Progenitor cell of endocrine pancreas (in vitro differentiated cells): Measurements from ENCODE around the gene ROR1. TPM values are rescaled to one million over a fixed set of nuclear protein-coding genes. Genes with fewer than 3 reads are reported as not detected.

Experiments
- DNase-seq: peaks from one replicate; pipeline ENCODE4 v3.0.0; 2021; ENCODE audit warnings: low spot score; ENCODE audit not compliant: unreplicated experiment
- H3K27ac Mint-ChIP-seq: 2 replicates; pipeline ENCODE4 v1.8.0; 2021; ENCODE audit warnings: mild to moderate bottlenecking, moderate library complexity, mixed read lengths
- H3K27me3 Mint-ChIP-seq: 2 replicates; pipeline ENCODE4 v1.8.0; 2021; ENCODE audit warnings: mixed read lengths
- H3K36me3 Mint-ChIP-seq: 2 replicates; pipeline ENCODE4 v1.8.0; 2022; ENCODE audit warnings: mixed read lengths; ENCODE audit not compliant: insufficient read depth
- H3K4me1 Mint-ChIP-seq: 2 replicates; pipeline ENCODE4 v1.8.0; 2021; ENCODE audit warnings: low read depth, mixed read lengths
- H3K4me3 Mint-ChIP-seq: 2 replicates; pipeline ENCODE4 v1.8.0; 2021; ENCODE audit warnings: low read depth, mild to moderate bottlenecking, moderate library complexity, mixed read lengths
- H3K9me3 Mint-ChIP-seq: 2 replicates; pipeline ENCODE4 v1.8.0; 2021; ENCODE audit warnings: low read depth, mixed read lengths
- CTCF ChIP-seq: fragments of 200-600 bp; sonication (generic); IDR thresholded peaks from one replicate; pipeline ENCODE4 v1.5.0; 2021; ENCODE audit warnings: antibody characterized with exemption, mild to moderate bottlenecking; ENCODE audit not compliant: unreplicated experiment
- total RNA-seq: library from RNA; stranded (reverse); gene quantifications from 2 replicates; pipeline ENCODE4 v1.2.1, GENCODE V29; 2021

ROR1 gene
- total RNA-seq, 1 donor from 2014 or later = 63.8 TPM

GRCh38 chr1:63773496-63773814 lies 362 bp upstream of the ROR1 start:
- no peaks in the 10 kb centered on the region for H3K9me3 Mint-ChIP-seq
- no peak for DNase-seq
- H3K4me1 Mint-ChIP-seq = peaks cover 59% of the 10 kb centered on the region
- TF ChIP-seq CTCF = no peak
- H3K4me3 Mint-ChIP-seq = peak overlapping the region; percentile 87
- no peaks in the 10 kb centered on the region for H3K27me3 Mint-ChIP-seq
- peak overlapping the region; percentile 88 for H3K27ac Mint-ChIP-seq
- H3K36me3 Mint-ChIP-seq = no peaks in the 10 kb centered on the region

GRCh38 chr1:63774617-63775417 lies 1.0 kb downstream of the ROR1 start:
- H3K27me3 Mint-ChIP-seq = no peaks in the 10 kb centered on the region
- no peak for TF ChIP-seq CTCF
- H3K36me3 Mint-ChIP-seq = peaks cover 2% of the 10 kb centered on the region
- H3K9me3 Mint-ChIP-seq = no peaks in the 10 kb centered on the region
- H3K27ac Mint-ChIP-seq = peak overlapping the region; percentile 94
- no peak for DNase-seq
- peak overlapping the region; percentile 93 for H3K4me3 Mint-ChIP-seq
- H3K4me1 Mint-ChIP-seq = peaks cover 68% of the 10 kb centered on the region

- H3K36me3 Mint-ChIP-seq = peaks cover 2% of the 10 kb centered on the region
- peak overlapping the region; percentile 94 for H3K27ac Mint-ChIP-seq
These were observed 1.8 kb downstream of the ROR1 start for GRCh38 chr1:63775418-63776127.

GRCh38 chr1:63777286-63777685 lies 3.5 kb downstream of the ROR1 start:
- Mint-ChIP-seq H3K36me3 (peaks cover 2% of the 10 kb centered on the region), H3K9me3 (no peaks in the 10 kb centered on the region), H3K4me3 (peak overlapping the region; percentile 93), H3K4me1 (peaks cover 53% of the 10 kb centered on the region), H3K27ac (no peak overlapping the region), H3K27me3 (no peaks in the 10 kb centered on the region)
- no peak for TF ChIP-seq CTCF
- no peak for DNase-seq

More at GRCh38 chr1:63775418-63776127, 1.8 kb downstream of the ROR1 start:
- no peak for TF ChIP-seq CTCF
- H3K9me3 Mint-ChIP-seq = no peaks in the 10 kb centered on the region
- H3K27me3 Mint-ChIP-seq = no peaks in the 10 kb centered on the region
- peaks cover 63% of the 10 kb centered on the region for H3K4me1 Mint-ChIP-seq
- DNase-seq = no peak
- peak overlapping the region; percentile 93 for H3K4me3 Mint-ChIP-seq

GRCh38 chr1:63777965-63778880 lies 4.4 kb downstream of the ROR1 start:
- Mint-ChIP-seq H3K4me1 (peaks cover 47% of the 10 kb centered on the region), H3K27ac (no peak overlapping the region), H3K4me3 (no peak overlapping the region)

More at GRCh38 chr1:63777965-63778880, 4.4 kb downstream of the ROR1 start:
- H3K36me3 Mint-ChIP-seq = peaks cover 2% of the 10 kb centered on the region
- no peak for DNase-seq
- H3K9me3 Mint-ChIP-seq = no peaks in the 10 kb centered on the region
- no peaks in the 10 kb centered on the region for H3K27me3 Mint-ChIP-seq
- TF ChIP-seq CTCF = no peak
